GM23338 (cell line): ENCODE measurements around the gene CACNA1G. TPM values are rescaled to one million over a fixed set of nuclear protein-coding genes. Genes with fewer than 3 reads are reported as not detected.

Experiments used
- ATAC-seq: fragments of 200-7000 bp; cut with Tn5 transposase; 3 replicates; pipeline ENCODE4 v1.9.1; 2020
- DNase-seq: peaks from one replicate; pipeline ENCODE4 v3.0.0-alpha.2; 2015; ENCODE audit warnings: low spot score
- H2AFZ ChIP-seq: fragments of 200-600 bp; sonication (generic); 2 replicates; pipeline ENCODE4 v1.8.0; 2016; ENCODE audit warnings: antibody characterized with exemption, mild to moderate bottlenecking, moderate library complexity
- H3F3A ChIP-seq: fragments of 200-600 bp; sonication (generic); replicated peaks from 2 replicates; pipeline ENCODE4 v1.8.0; 2017; ENCODE audit warnings: antibody characterized with exemption, mixed run types, low read depth
- H3K27ac ChIP-seq: fragments of 200-600 bp; sonication (generic); 2 replicates; pipeline ENCODE4 v1.6.1; 2016; ENCODE audit warnings: low read depth
- H3K27me3 ChIP-seq: fragments of 200-600 bp; sonication (generic); 2 replicates; pipeline ENCODE4 v1.8.0; 2016; ENCODE audit warnings: mild to moderate bottlenecking, mixed run types, moderate library complexity; ENCODE audit not compliant: insufficient read depth
- H3K36me3 ChIP-seq: fragments of 200-600 bp; sonication (generic); 2 replicates; pipeline ENCODE4 v1.8.0; 2016; ENCODE audit warnings: mild to moderate bottlenecking; ENCODE audit not compliant: insufficient read depth
- H3K4me1 ChIP-seq: fragments of 200-600 bp; sonication (generic); 2 replicates; pipeline ENCODE4 v1.8.0; 2016; ENCODE audit warnings: mild to moderate bottlenecking, moderate library complexity; ENCODE audit not compliant: insufficient read depth
- H3K4me2 ChIP-seq: fragments of 200-600 bp; sonication (generic); 2 replicates; pipeline ENCODE4 v1.7.1; 2017; ENCODE audit warnings: mixed run types
- H3K4me3 ChIP-seq: fragments of 200-600 bp; sonication (generic); 2 replicates; pipeline ENCODE4 v1.6.1; 2016; ENCODE audit warnings: mixed run types
- H3K79me2 ChIP-seq: fragments of 200-600 bp; sonication (generic); replicated peaks from 2 replicates; pipeline ENCODE4 v1.8.0; 2017; ENCODE audit warnings: mild to moderate bottlenecking; ENCODE audit not compliant: insufficient read depth
- H3K9me2 ChIP-seq: fragments of 200-600 bp; sonication (generic); 2 replicates; pipeline ENCODE4 v1.8.0; 2017; ENCODE audit not compliant: insufficient read depth
- H4K20me1 ChIP-seq: fragments of 200-600 bp; sonication (generic); replicated peaks from 2 replicates; pipeline ENCODE4 v1.8.0; 2017; ENCODE audit warnings: mild to moderate bottlenecking; ENCODE audit not compliant: insufficient read depth
- H3K27ac Mint-ChIP-seq: 2 replicates; pipeline ENCODE4 v1.8.0; 2020; ENCODE audit warnings: inconsistent platforms, mild to moderate bottlenecking, moderate library complexity, mixed read lengths
- H3K27me3 Mint-ChIP-seq: 3 replicates; pipeline ENCODE4 v1.8.0; 2022; ENCODE audit warnings: low read depth, mild to moderate bottlenecking, moderate library complexity, mixed read lengths, inconsistent platforms; ENCODE audit not compliant: insufficient read depth, poor library complexity
- H3K36me3 Mint-ChIP-seq: 3 replicates; pipeline ENCODE4 v1.8.0; 2021; ENCODE audit warnings: low read depth, mild to moderate bottlenecking, inconsistent platforms, moderate library complexity, mixed read lengths
- H3K4me1 Mint-ChIP-seq: 3 replicates; pipeline ENCODE4 v1.8.0; 2020; ENCODE audit warnings: mild to moderate bottlenecking, inconsistent platforms, mixed read lengths
- H3K4me3 Mint-ChIP-seq: 3 replicates; pipeline ENCODE4 v1.8.0; 2021; ENCODE audit warnings: moderate library complexity, mild to moderate bottlenecking, inconsistent platforms, mixed read lengths
- H3K9me3 Mint-ChIP-seq: 3 replicates; pipeline ENCODE4 v1.8.0; 2020; ENCODE audit warnings: moderate library complexity, mild to moderate bottlenecking, inconsistent platforms, mixed read lengths
- CREB1 ChIP-seq: fragments of 250-450 bp; sonication (Bioruptor Pico); IDR thresholded peaks from 2 replicates; pipeline ENCODE4 v1.5.0; 2020; ENCODE audit warnings: low read depth, mild to moderate bottlenecking, moderate library complexity
- EZH2phosphoT487 ChIP-seq: fragments of 200-600 bp; sonication (generic); IDR thresholded peaks from one replicate; pipeline ENCODE4 v1.8.1; 2018; ENCODE audit warnings: antibody characterized with exemption; ENCODE audit not compliant: unreplicated experiment
- POLR2AphosphoS5 ChIP-seq: IDR thresholded peaks from 2 replicates; pipeline ENCODE4 v1.6.1; 2016; ENCODE audit warnings: antibody characterized with exemption, low read depth
- REST ChIP-seq: IDR thresholded peaks from one replicate; pipeline ENCODE4 v1.6.1; 2018; ENCODE audit warnings: antibody characterized with exemption; ENCODE audit not compliant: unreplicated experiment
- STAT1 ChIP-seq: IDR thresholded peaks from one replicate; pipeline ENCODE4 v1.6.1; 2016; ENCODE audit warnings: antibody characterized with exemption; ENCODE audit not compliant: unreplicated experiment
- ZNF114 ChIP-seq: fragments of 250-450 bp; sonication (Bioruptor Pico); IDR thresholded peaks from 2 replicates; pipeline ENCODE4 v1.5.0; 2020; ENCODE audit warnings: mild to moderate bottlenecking, moderate library complexity
- ZNF462 ChIP-seq: fragments of 250-450 bp; sonication (Bioruptor Pico); IDR thresholded peaks from 2 replicates; pipeline ENCODE4 v1.5.0; 2020; ENCODE audit warnings: mild to moderate bottlenecking, moderate library complexity
- polyA plus RNA-seq: library from polyadenylated mRNA; unstranded; fragments of >200 nt; fragmentation: Nextera tagmentation; extraction: Ambion mirVana; gene quantifications from 2 replicates; pipeline ENCODE4 v1.2.1, GENCODE V29; 2016
- total RNA-seq: library from RNA; depleted of rRNA; stranded (reverse); fragments of >200 nt; shearing (Covaris generic); gene quantifications from 2 replicates; pipeline ENCODE4 v1.2.3, GENCODE V29; 2014

Gene CACNA1G
- total and polyA plus RNA-seq, 2 experiments from 2014 or later = 1.4 to 5.1 TPM

GRCh38 chr17:50556803-50557202, 3.7 kb upstream of the CACNA1G start:
- TF ChIP-seq ZNF114 (no peak), EZH2phosphoT487 (no peak), STAT1 (no peak), POLR2AphosphoS5 (no peak), CREB1 (CRISPR knock-in tag) (no peak), REST (no peak), ZNF462 (no peak)
- DNase-seq (no peak), ATAC-seq (no peak)
- Histone ChIP-seq H3K4me1 (peaks cover 5% of the 10 kb centered on the region; the same call in 1 of the 2 replicates), H3K79me2 (no peaks in the 10 kb centered on the region), H3K4me3 (no peak overlapping the region), H3K9me2 (no peaks in the 10 kb centered on the region), H3F3A (0 out of 2 replicates have a peak, but pooled peaks cover 9% of the 10 kb centered on the region), H3K4me2 (no peak overlapping the region), H3K36me3 (no peaks in the 10 kb centered on the region), H3K27me3 (peaks cover 39% of the 10 kb centered on the region), H3K27ac (no peak overlapping the region), H2AFZ (no peak overlapping the region), H4K20me1 (no peaks in the 10 kb centered on the region; the same call in 1 of the 2 replicates)
- peaks cover 11% of the 10 kb centered on the region for H3K4me1 Mint-ChIP-seq
- H3K27ac Mint-ChIP-seq = no peak overlapping the region
- peaks cover 22% of the 10 kb centered on the region for H3K27me3 Mint-ChIP-seq
- H3K36me3 Mint-ChIP-seq = no peaks in the 10 kb centered on the region
- H3K9me3 Mint-ChIP-seq = no peaks in the 10 kb centered on the region
- no peak overlapping the region for H3K4me3 Mint-ChIP-seq
